HepG2 (cell line): ENCODE results near the gene MAP10. TPM values are rescaled to one million over a fixed set of nuclear protein-coding genes. Genes with fewer than 3 reads are reported as not detected.

ENCODE experiments used
- ATAC-seq: fragments of 200-7000 bp; cut with Tn5 transposase; 3 replicates; pipeline ENCODE4 v1.9.1; 2020; ENCODE audit warnings: mild to moderate bottlenecking, moderate library complexity
- BruUV-seq: library from RNA; stranded (reverse); fragments of 400-500 nt; replicated peaks from 2 replicates; lab custom pipeline; 2021; lab: Mats Ljungman, UMichigan
- CTCF ChIA-PET: fragments of 300-600 bp; formaldehyde crosslinking; extraction: SDS; loops from one replicate; lab custom pipeline; 2021; ENCODE audit warnings: low total read pairs, inconsistent platforms, low intra/inter-chr PET ratio; lab: Yijun Ruan, JAX
- POLR2A ChIA-PET: fragments of 350-600 bp; sonication (Branson Sonifier 250); formaldehyde crosslinking; loops from one replicate; lab custom pipeline; 2020; ENCODE audit warnings: antibody characterized with exemption, inconsistent platforms; lab: Yijun Ruan, JAX
- DNase-seq: peaks from one replicate; pipeline ENCODE4 v3.0.0-alpha.2; 2015; ENCODE audit warnings: low spot score
- FAIRE-seq: peaks from 3 replicates; lab custom pipeline; 2011; peaks lifted over from hg19 to GRCh38; lab: Jason Lieb, UNC
- H2AFZ ChIP-seq: one replicate; pipeline ENCODE4 v1.6.1; 2011; ENCODE audit warnings: low read length, inconsistent platforms
- H3K27ac ChIP-seq: fragments of 300-600 bp; 3 replicates; pipeline ENCODE4 v1.8.0; 2011; ENCODE audit warnings: mixed run types, mild to moderate bottlenecking, mixed read lengths, low read length, inconsistent platforms; ENCODE audit not compliant: insufficient read depth; ENCODE audit errors: extremely low read length
- H3K27me3 ChIP-seq, 2 experiments: fragments of 200-600 bp in 1 of 2; 2 replicates in 1 of 2; 3 replicates in 1 of 2; pipeline versions ENCODE4 v1.6.0 to v1.8.0; 2011; ENCODE audit warnings: low read length in 2 of 2, mild to moderate bottlenecking in 2 of 2, moderate library complexity in 2 of 2, inconsistent platforms in 1 of 2; ENCODE audit not compliant: insufficient read depth in 2 of 2, control insufficient read depth in 1 of 2
- H3K36me3 ChIP-seq, 2 experiments: fragments of 200-600 bp in 1 of 2; replicated peaks in 1 of 2; 2 replicates in 1 of 2; 3 replicates in 1 of 2; pipeline versions ENCODE4 v1.5.1 to v1.8.0; 2011; ENCODE audit warnings: low read length in 2 of 2, inconsistent platforms in 1 of 2; ENCODE audit not compliant: insufficient read depth in 2 of 2, control insufficient read depth in 1 of 2
- H3K4me1 ChIP-seq: 2 replicates; pipeline ENCODE4 v1.5.1; 2012; ENCODE audit warnings: low read length, inconsistent platforms; ENCODE audit not compliant: insufficient read depth
- H3K4me2 ChIP-seq: 2 replicates; pipeline ENCODE4 v1.6.0; 2011; ENCODE audit warnings: low read depth, low read length, inconsistent platforms
- H3K4me3 ChIP-seq, 3 experiments: fragments of 200-600 bp in 1 of 3; sonication (generic), shearing (Covaris generic) in 1 of 3; replicated peaks in 1 of 3; 2 replicates each; pipeline ENCODE4 v1.5.1; 2011 to 2016; ENCODE audit warnings: low read length in 3 of 3, inconsistent platforms in 2 of 3, low read depth in 2 of 3, mild to moderate bottlenecking in 2 of 3, control low read depth in 1 of 3, mixed read lengths in 1 of 3; ENCODE audit not compliant: insufficient read depth in 1 of 3
- H3K79me2 ChIP-seq: one replicate; pipeline ENCODE4 v1.6.1; 2011; ENCODE audit warnings: low read length, inconsistent platforms; ENCODE audit not compliant: insufficient read depth
- H3K9ac ChIP-seq: 2 replicates; pipeline ENCODE4 v1.6.0; 2011; ENCODE audit warnings: mild to moderate bottlenecking, low read depth, low read length, inconsistent platforms; ENCODE audit not compliant: insufficient read depth
- H3K9me3 ChIP-seq: 2 replicates; pipeline ENCODE4 v1.5.1; 2012; ENCODE audit warnings: mild to moderate bottlenecking, low read length
- H4K20me1 ChIP-seq: 2 replicates; pipeline ENCODE4 v1.6.0; 2011; ENCODE audit warnings: inconsistent platforms, mild to moderate bottlenecking, low read length, moderate library complexity; ENCODE audit not compliant: insufficient read depth
- CBX1 ChIP-seq: IDR thresholded peaks from one replicate; pipeline ENCODE4 v1.6.1; 2016; ENCODE audit warnings: antibody characterized with exemption, low read depth
- HINFP ChIP-seq: sonication (generic); formaldehyde crosslinking; IDR thresholded peaks from 2 replicates; pipeline ENCODE4 v1.4.0; 2020; ENCODE audit warnings: low read depth, mild to moderate bottlenecking, missing genetic modification reagents
- KAT7 ChIP-seq: IDR thresholded peaks from 2 replicates; pipeline ENCODE4 v1.6.1; 2018; ENCODE audit warnings: borderline replicate concordance, missing compliant biosample characterization
- KDM2A ChIP-seq: sonication (generic); formaldehyde crosslinking; IDR thresholded peaks from 2 replicates; pipeline ENCODE4 v1.4.0; 2020; ENCODE audit warnings: low read depth, missing genetic modification reagents, borderline replicate concordance
- PRDM15 ChIP-seq: sonication (generic); formaldehyde crosslinking; IDR thresholded peaks from 2 replicates; pipeline ENCODE4 v1.4.0; 2020; ENCODE audit warnings: missing genetic modification reagents
- ZHX1 ChIP-seq: sonication (generic); formaldehyde crosslinking; IDR thresholded peaks from 2 replicates; pipeline ENCODE4 v1.8.1; 2022; ENCODE audit warnings: low read depth, mild to moderate bottlenecking, missing genetic modification reagents
- ZNF276 ChIP-seq: sonication (generic); formaldehyde crosslinking; IDR thresholded peaks from 2 replicates; pipeline ENCODE4 v1.4.0; 2020; ENCODE audit warnings: mild to moderate bottlenecking, low read depth, missing genetic modification reagents
- ZNF441 ChIP-seq: sonication (generic); formaldehyde crosslinking; IDR thresholded peaks from 2 replicates; pipeline ENCODE4 v1.7.0; 2021; ENCODE audit warnings: missing genetic modification reagents, borderline replicate concordance
- WGBS: methylation state at CpG from one replicate; pipeline ENCODE4 v1.1.6; 2017; ENCODE audit warnings: low lambda C conversion rate; 5-methylcytosine and 5-hydroxymethylcytosine counted together
- in situ Hi-C: cut with HindIII; loops from 2 replicates; pipeline ENCODE4 v1.10.0; 2017; ENCODE audit warnings: low pct_unique_long_range_greater_than_20kb; ENCODE audit not compliant: extremely low pct_ligation_motif_present
- intact Hi-C: fragments of 100-400 bp; cut with micrococcal nuclease; formaldehyde crosslinking; loops from one replicate; pipeline ENCODE4 v1.10.0; 2022; ENCODE audit not compliant: unreplicated experiment
- polyA plus RNA-seq, 8 experiments: library from polyadenylated mRNA; depleted of rRNA in 3 of 8; stranded (reverse) in 7 of 8; unstranded in 1 of 8; fragments of >200 nt; fragmentation: Illumina TruSeq in 4 of 8; extraction: Trizol in 4 of 8; gene quantifications; 2 replicates each; pipeline versions ENCODE4 v1.2.1 to v1.2.3, GENCODE V29; 2011 to 2016; ENCODE audit warnings: low read depth in 4 of 8, missing spikeins in 1 of 8, mixed read lengths in 1 of 8; ENCODE audit not compliant: insufficient read depth in 1 of 8
- total RNA-seq, 5 experiments: library from RNA; depleted of rRNA; stranded (reverse); fragments of >200 nt; fragmentation: Illumina TruSeq; extraction: Trizol; gene quantifications; 2 replicates each; pipeline ENCODE4 v1.2.3, GENCODE V29; 2016; ENCODE audit warnings: low read depth in 1 of 5

MAP10 gene
- total and polyA plus RNA-seq, 2 of the 13 experiments (the other 11 are each of a cell fraction or from before 2014, with no cell fraction given): not detected

- intact Hi-C loops: no loop called here
- no TSS peak for BruUV-seq
- H3K27ac ChIP-seq: no peak overlapping the region
- no peaks in the 10 kb centered on the region for H3K79me2 ChIP-seq
- H3K4me3 ChIP-seq: no peak overlapping the region
- WGBS: 17% methylated on average over 2 of the region's 2 CpGs
- H2AFZ ChIP-seq: no peak overlapping the region
- H4K20me1 ChIP-seq: no peaks in the 10 kb centered on the region
- no peak for FAIRE-seq
- POLR2A ChIA-PET: no interaction called here
- CTCF ChIA-PET: no interaction called here
- H3K36me3 ChIP-seq: no peaks in the 10 kb centered on the region
- in situ Hi-C loops: no loop called here
- H3K27me3 ChIP-seq: no peaks in the 10 kb centered on the region
- no peak overlapping the region for H3K9ac ChIP-seq
- H3K9me3 ChIP-seq: no peaks in the 10 kb centered on the region
- no peak for DNase-seq
- no peak overlapping the region for H3K4me2 ChIP-seq
- no peak for ATAC-seq
- no peaks in the 10 kb centered on the region for H3K4me1 ChIP-seq
- TF ChIP-seq KDM2A (CRISPR knock-in tag) (no peak), ZNF441 (CRISPR knock-in tag) (no peak)
Observed at GRCh38 chr1:232854798-232855159, 49.6 kb downstream of the MAP10 start.

- Histone ChIP-seq H3K9ac (no peak overlapping the region), H4K20me1 (no peaks in the 10 kb centered on the region), H3K79me2 (no peaks in the 10 kb centered on the region), H3K27me3 (0 out of 5 replicates have a peak, but pooled peaks cover 0 to 5% of the 10 kb centered on the region in 2 experiments), H3K27ac (no peak overlapping the region), H3K4me1 (no peaks in the 10 kb centered on the region), H2AFZ (no peak overlapping the region), H3K4me2 (no peak overlapping the region), H3K36me3 (no peaks in the 10 kb centered on the region), H3K9me3 (no peaks in the 10 kb centered on the region), H3K4me3 (no peak overlapping the region)
- no TSS peak for BruUV-seq
- in situ Hi-C loops: no loop called here
- FAIRE-seq (no peak), ATAC-seq (no peak), DNase-seq (no peak)
- CTCF ChIA-PET: no interaction called here
- intact Hi-C loops: loop anchor here (1.0 kb wide), 1 partner anchor 38 kb away; no protein-coding TSS in a partner anchor
- WGBS: 0% methylated on average over 3 of the region's 3 CpGs
- POLR2A ChIA-PET: no interaction called here
- TF ChIP-seq ZNF276 (CRISPR knock-in tag) (no peak), KAT7 (CRISPR knock-in tag) (no peak), CBX1 (no peak), PRDM15 (CRISPR knock-in tag) (no peak), HINFP (CRISPR knock-in tag) (no peak), ZHX1 (CRISPR knock-in tag) (no peak)
Observed at GRCh38 chr1:232856541-232856940, 51.3 kb downstream of the MAP10 start.
